ENCODE data around the gene UBE3D.

The UBE3D gene

GRCh38 chr6:83067448-83068439, 2.1 kb upstream of the UBE3D start, which contains the start of gene DOP1A (continued):
- TF ChIP-seq KLF17 (tag by site-specific recombination; IDR thresholded peaks at IDR 0.05), result peak; percentile 73; the same call in 1 of the 2 replicates
- peak; percentile 74 for TF ChIP-seq KLF8 (tag by site-specific recombination; IDR thresholded peaks at IDR 0.05)
- TF ChIP-seq INSM2 (tag by site-specific recombination; IDR thresholded peaks at IDR 0.05), result no peak
- peak; percentile 54 for TF ChIP-seq ZNF341 (tag by site-specific recombination; IDR thresholded peaks at IDR 0.05; ENCODE audit: low read depth)
- no peak for TF ChIP-seq ZNF747 (tag by site-specific recombination; IDR thresholded peaks at IDR 0.05)
- no peak for TF ChIP-seq ZNF518A (tag by site-specific recombination; conservative IDR thresholded peaks at IDR 0.05; ENCODE audit: low read depth)
- no peak for TF ChIP-seq ZFP3 (tag by site-specific recombination; IDR thresholded peaks at IDR 0.05; ENCODE audit: low read depth)
- TF ChIP-seq ZNF555 (tag by site-specific recombination; conservative IDR thresholded peaks at IDR 0.05), result no peak
- TF ChIP-seq ZSCAN5A (tag by site-specific recombination; IDR thresholded peaks at IDR 0.05), result peak; percentile 73; the same call in 1 of the 2 replicates
- peak; percentile 74; the same call in 1 of the 2 replicates for TF ChIP-seq ZNF610 (tag by site-specific recombination; IDR thresholded peaks at IDR 0.05; ENCODE audit: borderline replicate concordance)
- no peak for TF ChIP-seq RBAK (tag by site-specific recombination; IDR thresholded peaks at IDR 0.05)
- no peak for TF ChIP-seq ZNF169 (tag by site-specific recombination; IDR thresholded peaks at IDR 0.05)
- TF ChIP-seq CTCF (tag by site-specific recombination; IDR thresholded peaks at IDR 0.05), result peak; percentile 95
- no peak for TF ChIP-seq ZNF621 (tag by site-specific recombination; IDR thresholded peaks at IDR 0.05)
- peak; percentile 97 for TF ChIP-seq ZBTB20 (tag by site-specific recombination; IDR thresholded peaks at IDR 0.05)
- TF ChIP-seq ZNF843 (tag by site-specific recombination; IDR thresholded peaks at IDR 0.05), result 0 out of 2 replicates have a peak, but pooled peaks have one; percentile 17
- no peak for TF ChIP-seq ZNF544 (tag by site-specific recombination; IDR thresholded peaks at IDR 0.05)
- peak; percentile 68 for TF ChIP-seq ZNF449 (tag by site-specific recombination; IDR thresholded peaks at IDR 0.05)
- TF ChIP-seq ZFP69B (tag by site-specific recombination; IDR thresholded peaks at IDR 0.05), result no peak
- peak; percentile 60 for TF ChIP-seq ZNF184 (tag by site-specific recombination; IDR thresholded peaks at IDR 0.05)
- no peak for TF ChIP-seq ZNF677 (tag by site-specific recombination; IDR thresholded peaks at IDR 0.05)
- TF ChIP-seq ZNF350 (tag by site-specific recombination; IDR thresholded peaks at IDR 0.05), result no peak
- no peak; the same call in 1 of the 2 replicates for TF ChIP-seq BCL11A (tag by site-specific recombination; IDR thresholded peaks at IDR 0.05; ENCODE audit: low read depth)
- TF ChIP-seq ZNF140 (tag by site-specific recombination; IDR thresholded peaks at IDR 0.05), result no peak
- peak; percentile 68; the same call in 1 of the 2 replicates for TF ChIP-seq ZNF391 (tag by site-specific recombination; IDR thresholded peaks at IDR 0.05; ENCODE audit: borderline replicate concordance, low read depth)
- TF ChIP-seq ZNF24 (tag by site-specific recombination; IDR thresholded peaks at IDR 0.05), result no peak; the same call in 1 of the 2 replicates

Data from HEK293 (cell line).